KMS-11 (cell line): ENCODE measurements around the gene DUSP14.

Source experiments
- H2AFZ ChIP-seq: fragments of 200-600 bp; sonication (generic); 2 replicates; pipeline ENCODE4 v1.6.1; 2016; ENCODE audit warnings: antibody characterized with exemption, mixed run types, low read depth
- H3K27ac ChIP-seq: fragments of 200-600 bp; sonication (generic); 2 replicates; pipeline ENCODE4 v1.6.1; 2016; ENCODE audit warnings: mild to moderate bottlenecking, mixed run types
- H3K27me3 ChIP-seq: fragments of 200-600 bp; sonication (generic); 2 replicates; pipeline ENCODE4 v1.6.1; 2017; ENCODE audit warnings: mild to moderate bottlenecking, low read depth, mixed run types, moderate library complexity; ENCODE audit not compliant: insufficient read depth
- H3K36me3 ChIP-seq: fragments of 200-600 bp; sonication (generic); 2 replicates; pipeline ENCODE4 v1.6.1; 2017; ENCODE audit warnings: mild to moderate bottlenecking, mixed run types; ENCODE audit not compliant: insufficient read depth
- H3K4me1 ChIP-seq: fragments of 200-600 bp; sonication (generic); 2 replicates; pipeline ENCODE4 v1.6.1; 2016; ENCODE audit warnings: mild to moderate bottlenecking, low read depth, mixed run types; ENCODE audit not compliant: poor library complexity, severe bottlenecking
- H3K4me2 ChIP-seq: fragments of 200-600 bp; sonication (generic); 2 replicates; pipeline ENCODE4 v1.7.0; 2016; ENCODE audit warnings: mild to moderate bottlenecking, mixed run types
- H3K4me3 ChIP-seq: fragments of 200-600 bp; sonication (generic); IDR thresholded peaks from 2 replicates; pipeline ENCODE4 v1.6.1; 2017; ENCODE audit warnings: low read depth, low read length, mixed read lengths; ENCODE audit not compliant: insufficient read depth
- H3K79me2 ChIP-seq: fragments of 200-600 bp; sonication (generic); 2 replicates; pipeline ENCODE4 v1.6.1; 2016; ENCODE audit warnings: low read depth, mixed run types; ENCODE audit not compliant: insufficient read depth
- H3K9ac ChIP-seq: fragments of 200-600 bp; sonication (generic); 2 replicates; pipeline ENCODE4 v1.6.1; 2016; ENCODE audit warnings: mild to moderate bottlenecking, mixed run types
- H4K20me1 ChIP-seq: fragments of 200-600 bp; sonication (generic); 2 replicates; pipeline ENCODE4 v1.6.1; 2016; ENCODE audit warnings: mild to moderate bottlenecking, mixed run types; ENCODE audit not compliant: insufficient read depth
- TF ChIP-seq, protein P1 (sequence below): fragments of 200-600 bp; sonication (generic); conservative IDR thresholded peaks from 2 replicates; pipeline ENCODE4 v1.6.1; 2017; ENCODE audit warnings: low read depth, mild to moderate bottlenecking, antibody characterized with exemption, low read length, moderate library complexity, mixed read lengths

The DUSP14 gene

DNA sequence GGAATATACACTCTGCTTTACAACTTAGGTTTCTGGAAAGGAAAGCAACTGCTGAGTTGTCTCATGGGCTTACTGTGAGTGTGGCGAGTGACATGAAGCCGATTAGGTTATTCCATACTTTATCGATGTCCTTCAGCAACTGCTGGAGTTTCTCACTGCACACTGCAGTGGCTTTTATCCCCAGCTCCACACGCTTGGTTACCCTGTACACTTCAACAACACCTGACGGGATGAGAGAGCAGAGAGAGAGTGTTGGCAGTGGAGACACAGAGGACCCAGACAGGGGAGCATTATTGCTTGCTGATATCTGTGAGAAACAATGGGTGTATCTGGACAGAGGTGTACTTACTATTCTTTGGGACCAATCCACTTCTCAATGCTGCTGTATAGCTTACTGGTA lies 46.2 kb downstream of the DUSP14 start:
- TF ChIP-seq, protein P1, sequence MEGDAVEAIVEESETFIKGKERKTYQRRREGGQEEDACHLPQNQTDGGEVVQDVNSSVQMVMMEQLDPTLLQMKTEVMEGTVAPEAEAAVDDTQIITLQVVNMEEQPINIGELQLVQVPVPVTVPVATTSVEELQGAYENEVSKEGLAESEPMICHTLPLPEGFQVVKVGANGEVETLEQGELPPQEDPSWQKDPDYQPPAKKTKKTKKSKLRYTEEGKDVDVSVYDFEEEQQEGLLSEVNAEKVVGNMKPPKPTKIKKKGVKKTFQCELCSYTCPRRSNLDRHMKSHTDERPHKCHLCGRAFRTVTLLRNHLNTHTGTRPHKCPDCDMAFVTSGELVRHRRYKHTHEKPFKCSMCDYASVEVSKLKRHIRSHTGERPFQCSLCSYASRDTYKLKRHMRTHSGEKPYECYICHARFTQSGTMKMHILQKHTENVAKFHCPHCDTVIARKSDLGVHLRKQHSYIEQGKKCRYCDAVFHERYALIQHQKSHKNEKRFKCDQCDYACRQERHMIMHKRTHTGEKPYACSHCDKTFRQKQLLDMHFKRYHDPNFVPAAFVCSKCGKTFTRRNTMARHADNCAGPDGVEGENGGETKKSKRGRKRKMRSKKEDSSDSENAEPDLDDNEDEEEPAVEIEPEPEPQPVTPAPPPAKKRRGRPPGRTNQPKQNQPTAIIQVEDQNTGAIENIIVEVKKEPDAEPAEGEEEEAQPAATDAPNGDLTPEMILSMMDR: no peak
- H3K9ac ChIP-seq: no peak overlapping the region
- no peak overlapping the region for H2AFZ ChIP-seq
- no peaks in the 10 kb centered on the region for H3K27me3 ChIP-seq
- H4K20me1 ChIP-seq: no peaks in the 10 kb centered on the region
- H3K36me3 ChIP-seq: no peaks in the 10 kb centered on the region
- no peaks in the 10 kb centered on the region for H3K79me2 ChIP-seq
- H3K4me2 ChIP-seq: no peak overlapping the region
- no peak overlapping the region for H3K4me3 ChIP-seq
- peaks cover 27% of the 10 kb centered on the region for H3K4me1 ChIP-seq
- no peak overlapping the region for H3K27ac ChIP-seq

DNA sequence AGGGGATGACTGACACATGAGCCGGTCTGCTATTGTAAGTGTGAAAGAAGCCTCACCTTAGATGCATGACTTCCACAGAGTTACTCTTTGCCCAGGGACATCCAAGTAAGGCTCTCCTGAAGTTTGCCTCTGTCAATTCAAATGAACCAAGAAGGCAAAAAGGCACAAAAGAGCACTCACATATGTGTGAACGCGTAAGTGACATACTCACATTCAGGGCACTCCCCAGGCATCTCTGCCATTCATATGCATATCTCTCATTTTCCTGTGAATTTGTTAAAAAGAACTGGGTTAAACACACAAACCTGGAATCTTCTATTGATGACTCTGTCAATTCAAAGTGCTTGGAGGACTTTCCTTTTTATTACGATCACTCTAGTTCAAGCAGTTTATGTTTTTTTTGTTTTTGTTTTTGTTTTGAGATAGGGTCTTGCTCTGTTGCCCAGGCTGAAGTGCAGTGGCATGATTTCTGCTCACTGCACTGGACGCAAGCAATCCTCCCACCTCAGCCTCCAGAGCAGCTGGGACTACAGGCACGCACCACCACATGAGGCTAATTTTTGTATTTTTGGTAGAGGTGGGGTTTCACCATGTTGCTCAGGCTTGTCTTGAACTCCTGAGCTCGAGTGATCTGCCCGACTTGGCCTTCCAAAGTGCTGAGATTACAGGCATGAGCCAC lies 49.4 kb downstream of the DUSP14 start:
- no peak overlapping the region for H2AFZ ChIP-seq
- no peak overlapping the region for H3K4me3 ChIP-seq
- no peaks in the 10 kb centered on the region for H4K20me1 ChIP-seq
- TF ChIP-seq, protein P1: 0 out of 2 replicates have a peak, but pooled peaks have one; percentile 3
- no peaks in the 10 kb centered on the region for H3K79me2 ChIP-seq
- H3K4me1 ChIP-seq: peaks cover 59% of the 10 kb centered on the region
- H3K9ac ChIP-seq: peak overlapping the region; percentile 35; the same call in 1 of the 2 replicates
- H3K27ac ChIP-seq: peak overlapping the region; percentile 84
- no peaks in the 10 kb centered on the region for H3K27me3 ChIP-seq
- peak overlapping the region; percentile 94; the same call in 1 of the 2 replicates for H3K4me2 ChIP-seq
- H3K36me3 ChIP-seq: no peaks in the 10 kb centered on the region

DNA sequence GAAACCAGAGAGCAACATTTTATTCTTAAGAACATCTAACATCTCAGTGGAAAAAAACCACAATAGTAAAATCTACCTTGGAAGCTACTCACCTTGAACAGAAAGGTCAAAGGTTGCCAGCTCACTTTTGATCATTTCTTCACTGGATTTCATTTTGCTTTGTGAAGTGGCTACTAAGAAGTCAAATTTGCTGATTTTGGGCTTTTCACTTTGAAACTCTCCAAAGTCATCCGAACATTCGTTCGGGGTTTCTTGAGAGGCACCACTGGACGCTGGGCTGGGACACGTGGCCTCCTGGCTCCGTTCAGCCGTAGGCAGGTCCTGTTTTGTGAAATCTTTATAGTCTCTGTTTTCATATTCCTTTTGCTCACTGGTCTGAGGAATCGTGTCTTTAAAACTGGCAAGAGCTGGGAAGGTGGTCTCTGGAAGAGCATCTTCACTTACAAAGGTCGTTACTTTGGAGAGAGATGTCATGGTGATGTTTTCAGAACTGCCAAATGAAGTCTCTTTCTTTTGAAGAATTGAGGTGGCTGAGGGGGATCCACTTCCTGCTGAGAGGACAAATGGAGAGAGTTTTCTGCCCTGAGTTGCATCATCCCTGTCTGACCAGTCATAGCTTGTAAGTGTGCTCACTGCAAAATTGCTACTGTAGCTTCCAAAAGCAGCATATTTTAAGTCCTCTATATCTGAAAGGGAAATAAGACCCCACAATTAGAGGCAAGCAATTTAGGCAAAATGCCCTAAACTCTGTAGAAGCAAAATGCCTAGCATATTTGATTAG lies 52.4 kb downstream of the DUSP14 start:
- Histone ChIP-seq H3K4me2 (peak overlapping the region; percentile 40), H3K9ac (no peak overlapping the region), H2AFZ (no peak overlapping the region), H3K4me3 (no peak overlapping the region), H3K4me1 (peaks cover 66% of the 10 kb centered on the region), H4K20me1 (no peaks in the 10 kb centered on the region), H3K36me3 (no peaks in the 10 kb centered on the region), H3K27me3 (no peaks in the 10 kb centered on the region), H3K27ac (peak overlapping the region; percentile 40; the same call in 1 of the 2 replicates), H3K79me2 (no peaks in the 10 kb centered on the region)
- TF ChIP-seq, protein P1: no peak

DNA sequence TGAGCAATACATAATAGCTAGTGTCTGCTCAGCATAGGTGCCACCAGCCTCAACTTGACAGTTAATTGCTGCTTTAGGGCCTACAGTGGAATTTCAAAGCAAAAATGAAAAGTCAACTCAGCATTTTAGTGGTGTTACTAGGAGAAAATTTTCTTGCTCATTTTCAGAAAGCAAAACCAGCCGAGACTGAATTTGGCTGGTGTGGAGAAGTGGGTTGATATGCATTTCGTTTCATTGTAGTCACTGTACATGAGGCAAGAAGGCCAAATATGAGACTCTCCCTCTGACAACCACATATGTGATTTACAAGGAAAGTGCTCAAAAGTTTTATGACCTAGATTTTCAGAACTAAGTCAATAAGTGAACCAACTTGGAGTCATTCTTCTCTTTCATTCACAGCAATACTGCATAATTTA lies 54.0 kb downstream of the DUSP14 start:
- no peaks in the 10 kb centered on the region for H3K79me2 ChIP-seq
- no peak overlapping the region for H2AFZ ChIP-seq
- H3K4me1 ChIP-seq: peaks cover 62% of the 10 kb centered on the region
- no peaks in the 10 kb centered on the region for H4K20me1 ChIP-seq
- H3K4me2 ChIP-seq: peak overlapping the region; percentile 40
- H3K4me3 ChIP-seq: no peak overlapping the region
- TF ChIP-seq, protein P1: no peak
- peak overlapping the region; percentile 40; the same call in 1 of the 2 replicates for H3K27ac ChIP-seq
- H3K27me3 ChIP-seq: no peaks in the 10 kb centered on the region
- H3K9ac ChIP-seq: no peak overlapping the region
- H3K36me3 ChIP-seq: no peaks in the 10 kb centered on the region
